Measurements from ENCODE around the gene GABARAP. TPM values are rescaled to one million over a fixed set of nuclear protein-coding genes. Genes with fewer than 3 reads are reported as not detected.

GABARAP gene
- total and polyA plus RNA-seq, 2 of the 4 experiments (the other 2 are of a cell fraction), result 77.8 to 780 TPM

DNA sequence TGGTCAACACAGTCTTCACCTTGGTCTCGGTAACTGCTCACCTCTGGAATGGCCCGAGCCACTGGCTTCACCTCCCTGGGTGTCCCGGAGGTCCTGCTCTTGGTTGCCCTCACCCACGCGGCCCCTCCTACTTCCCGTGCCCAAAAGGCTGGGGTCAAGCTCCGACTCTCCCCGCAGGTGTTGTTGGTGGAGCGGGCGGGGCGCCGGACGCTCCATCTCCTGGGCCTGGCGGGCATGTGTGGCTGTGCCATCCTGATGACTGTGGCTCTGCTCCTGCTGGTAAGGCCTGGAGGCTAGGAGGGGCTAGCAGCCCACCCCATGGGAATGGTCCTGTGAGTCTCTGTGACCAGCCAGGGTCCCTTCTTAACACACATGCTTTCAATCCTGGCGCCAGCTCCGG, 42.7 kb upstream of the GABARAP start:
- Histone ChIP-seq H3K18ac (ENCODE audit: low read depth, low read length) (no peak overlapping the region), H3K4me1 (ENCODE audit: control insufficient read depth, insufficient read depth, low read length) (peaks cover 2% of the 10 kb centered on the region; the same call in 1 of the 2 replicates), H2BK15ac (ENCODE audit: low read depth, low read length) (no peak overlapping the region), H3K9me3 (ENCODE audit: control insufficient read depth, insufficient read depth, low read length) (no peaks in the 10 kb centered on the region), H3K4ac (ENCODE audit: low read depth, low read length) (no peak overlapping the region), H2AK5ac (ENCODE audit: low read depth, low read length) (no peak overlapping the region), H4K91ac (ENCODE audit: insufficient read depth, low read depth, low read length) (no peak overlapping the region), H3K4me3 (ENCODE audit: insufficient read depth, low read depth, low read length) (no peak overlapping the region), H4K20me1 (ENCODE audit: insufficient read depth, low read length) (no peaks in the 10 kb centered on the region), H4K8ac (ENCODE audit: low read depth in 2 of 2, low read length in 2 of 2) (no peak overlapping the region), H3K27ac (ENCODE audit: insufficient read depth, low read length) (no peak overlapping the region), H3K14ac (replicated peaks; ENCODE audit: low read depth, low read length) (no peak overlapping the region), H3K4me2 (ENCODE audit: low read depth, low read length) (no peak overlapping the region), H2BK120ac (ENCODE audit: low read depth, low read length) (no peak overlapping the region), H3K9me1 (ENCODE audit: insufficient read depth, low read length) (no peaks in the 10 kb centered on the region), H3K79me1 (ENCODE audit: low read depth in 1 of 2, low read length in 2 of 2) (no peaks in the 10 kb centered on the region), H2AFZ (replicated peaks; ENCODE audit: low read length, poor library complexity) (no peak overlapping the region), H2AK9ac (replicated peaks; ENCODE audit: low read depth, low read length, poor library complexity) (no peak overlapping the region), H3K27me3 (ENCODE audit: control insufficient read depth, insufficient read depth, low read length) (peaks cover 53% of the 10 kb centered on the region), H3K23ac (ENCODE audit: low read depth, low read length) (no peak overlapping the region), H2BK20ac (ENCODE audit: low read depth, low read length) (no peak overlapping the region), H2BK5ac (ENCODE audit: low read depth, low read length, poor library complexity, severe bottlenecking) (no peak overlapping the region), H3K36me3 (ENCODE audit: control insufficient read depth, insufficient read depth, low read length) (no peaks in the 10 kb centered on the region), H3K9ac (ENCODE audit: low read depth, low read length) (no peak overlapping the region), H3K56ac (ENCODE audit: extremely low read depth, insufficient read depth, low read length) (no peak overlapping the region), H4K5ac (ENCODE audit: low read depth, low read length) (no peak overlapping the region)
- ChIA-PET POLR2A (ENCODE audit: unreplicated experiment) (no interaction called here), CTCF (no interaction called here)
- intact Hi-C loops (cut with micrococcal nuclease), result no loop called here
- dilution Hi-C loops (cut with HindIII; ENCODE audit: low sequenced_read_pairs, unreplicated experiment), result no loop called here
- 87% methylated on average over 10 of the region's 16 CpGs; no CpG with 5 or more reads in 1 of the 2 experiments for WGBS, 2 experiments (ENCODE audit: extremely low coverage in 2 of 2, insufficient read length in 1 of 2)
- in situ Hi-C loops (cut with MboI; ENCODE audit: low sequenced_read_pairs), result no loop called here
- BruUV-seq (replicated peaks), result no TSS peak
- no peak for TF ChIP-seq MAFK (IDR thresholded peaks at IDR 0.05; ENCODE audit: low read depth, low read length)
- TF ChIP-seq MXI1 (IDR thresholded peaks at IDR 0.05; ENCODE audit: borderline replicate concordance, low read depth, low read length), result no peak
- TF ChIP-seq RAD21 (IDR thresholded peaks at IDR 0.05; ENCODE audit: low read length), result no peak
- TF ChIP-seq BHLHE40 (IDR thresholded peaks at IDR 0.05; ENCODE audit: low read depth, low read length), result no peak
- no peak for TF ChIP-seq POLR2A (IDR thresholded peaks at IDR 0.05; ENCODE audit: low read depth, low read length)
- TF ChIP-seq FOS (IDR thresholded peaks at IDR 0.05; ENCODE audit: low read depth, low read length), result no peak
- TF ChIP-seq, protein P1, sequence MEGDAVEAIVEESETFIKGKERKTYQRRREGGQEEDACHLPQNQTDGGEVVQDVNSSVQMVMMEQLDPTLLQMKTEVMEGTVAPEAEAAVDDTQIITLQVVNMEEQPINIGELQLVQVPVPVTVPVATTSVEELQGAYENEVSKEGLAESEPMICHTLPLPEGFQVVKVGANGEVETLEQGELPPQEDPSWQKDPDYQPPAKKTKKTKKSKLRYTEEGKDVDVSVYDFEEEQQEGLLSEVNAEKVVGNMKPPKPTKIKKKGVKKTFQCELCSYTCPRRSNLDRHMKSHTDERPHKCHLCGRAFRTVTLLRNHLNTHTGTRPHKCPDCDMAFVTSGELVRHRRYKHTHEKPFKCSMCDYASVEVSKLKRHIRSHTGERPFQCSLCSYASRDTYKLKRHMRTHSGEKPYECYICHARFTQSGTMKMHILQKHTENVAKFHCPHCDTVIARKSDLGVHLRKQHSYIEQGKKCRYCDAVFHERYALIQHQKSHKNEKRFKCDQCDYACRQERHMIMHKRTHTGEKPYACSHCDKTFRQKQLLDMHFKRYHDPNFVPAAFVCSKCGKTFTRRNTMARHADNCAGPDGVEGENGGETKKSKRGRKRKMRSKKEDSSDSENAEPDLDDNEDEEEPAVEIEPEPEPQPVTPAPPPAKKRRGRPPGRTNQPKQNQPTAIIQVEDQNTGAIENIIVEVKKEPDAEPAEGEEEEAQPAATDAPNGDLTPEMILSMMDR (conservative IDR thresholded peaks at IDR 0.05; ENCODE audit: low read depth, low read length), result no peak
- TF ChIP-seq, protein P2, sequence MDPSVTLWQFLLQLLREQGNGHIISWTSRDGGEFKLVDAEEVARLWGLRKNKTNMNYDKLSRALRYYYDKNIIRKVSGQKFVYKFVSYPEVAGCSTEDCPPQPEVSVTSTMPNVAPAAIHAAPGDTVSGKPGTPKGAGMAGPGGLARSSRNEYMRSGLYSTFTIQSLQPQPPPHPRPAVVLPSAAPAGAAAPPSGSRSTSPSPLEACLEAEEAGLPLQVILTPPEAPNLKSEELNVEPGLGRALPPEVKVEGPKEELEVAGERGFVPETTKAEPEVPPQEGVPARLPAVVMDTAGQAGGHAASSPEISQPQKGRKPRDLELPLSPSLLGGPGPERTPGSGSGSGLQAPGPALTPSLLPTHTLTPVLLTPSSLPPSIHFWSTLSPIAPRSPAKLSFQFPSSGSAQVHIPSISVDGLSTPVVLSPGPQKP (IDR thresholded peaks at IDR 0.05; ENCODE audit: borderline replicate concordance, low read depth, low read length), result no peak
- TF ChIP-seq, protein P3, sequence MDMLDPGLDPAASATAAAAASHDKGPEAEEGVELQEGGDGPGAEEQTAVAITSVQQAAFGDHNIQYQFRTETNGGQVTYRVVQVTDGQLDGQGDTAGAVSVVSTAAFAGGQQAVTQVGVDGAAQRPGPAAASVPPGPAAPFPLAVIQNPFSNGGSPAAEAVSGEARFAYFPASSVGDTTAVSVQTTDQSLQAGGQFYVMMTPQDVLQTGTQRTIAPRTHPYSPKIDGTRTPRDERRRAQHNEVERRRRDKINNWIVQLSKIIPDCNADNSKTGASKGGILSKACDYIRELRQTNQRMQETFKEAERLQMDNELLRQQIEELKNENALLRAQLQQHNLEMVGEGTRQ (IDR thresholded peaks at IDR 0.05; ENCODE audit: low read depth, low read length), result no peak
- no peak for TF ChIP-seq MAZ (IDR thresholded peaks at IDR 0.05; ENCODE audit: borderline replicate concordance, low read depth, low read length)
- TF ChIP-seq RFX5 (IDR thresholded peaks at IDR 0.05; ENCODE audit: low read depth, low read length), result no peak
- TF ChIP-seq RCOR1 (IDR thresholded peaks at IDR 0.05; ENCODE audit: insufficient replicate concordance, low read length), result no peak
- no peak for TF ChIP-seq CEBPB (IDR thresholded peaks at IDR 0.05; ENCODE audit: low read depth, low read length)
- TF ChIP-seq NFE2L2 (IDR thresholded peaks at IDR 0.05; ENCODE audit: low read depth, low read length), result no peak
- ATAC-seq (ENCODE audit: low read depth), result no peak
- DNase-seq, result no peak

Data from IMR-90 (cell line).